K562 (cell line): ENCODE data around the gene ZNF432. TPM values are rescaled to one million over a fixed set of nuclear protein-coding genes. Genes with fewer than 3 reads are reported as not detected.

Experiments
- CHCHD3 ChIP-seq: fragments of 250-450 bp; sonication (Bioruptor Pico); IDR thresholded peaks from 2 replicates; pipeline ENCODE4 v2.1.2; 2022; ENCODE audit warnings: mild to moderate bottlenecking
- CREB3 ChIP-seq: fragments of 450-650 bp; conservative IDR thresholded peaks from 2 replicates; pipeline ENCODE4 v1.6.1; 2016; ENCODE audit warnings: missing genetic modification characterization, low read depth, mild to moderate bottlenecking, missing compliant biosample characterization, moderate library complexity
- DACH1 ChIP-seq: fragments of 450-650 bp; IDR thresholded peaks from 2 replicates; pipeline ENCODE4 v1.6.1; 2018; ENCODE audit not compliant: partially characterized antibody
- ELK3 ChIP-seq: fragments of 450-650 bp; formaldehyde crosslinking; IDR thresholded peaks from 2 replicates; pipeline ENCODE4 v1.4.0; 2020; ENCODE audit warnings: mild to moderate bottlenecking
- EP400 ChIP-seq: fragments of 450-650 bp; IDR thresholded peaks from 2 replicates; pipeline ENCODE4 v1.6.1; 2017; ENCODE audit warnings: antibody characterized with exemption, mild to moderate bottlenecking, moderate library complexity
- ERF ChIP-seq: fragments of 450-650 bp; formaldehyde crosslinking; IDR thresholded peaks from 2 replicates; pipeline ENCODE4 v1.4.0; 2020; ENCODE audit warnings: mild to moderate bottlenecking, mixed read lengths
- ETV1 ChIP-seq: fragments of 450-650 bp; conservative IDR thresholded peaks from 2 replicates; pipeline ENCODE4 v1.6.1; 2016; ENCODE audit warnings: missing genetic modification characterization, control low read depth, low read depth, missing compliant biosample characterization
- HDAC6 ChIP-seq: IDR thresholded peaks from 2 replicates; pipeline ENCODE4 v1.6.1; 2012; ENCODE audit warnings: low read depth, mild to moderate bottlenecking, control low read depth, inconsistent platforms, low read length, moderate library complexity
- NCOA2 ChIP-seq, 2 experiments: fragments of 450-650 bp; IDR thresholded peaks; 2 replicates each; pipeline ENCODE4 v1.6.1; 2018; ENCODE audit warnings: mild to moderate bottlenecking in 2 of 2, moderate library complexity in 1 of 2; ENCODE audit not compliant: partially characterized antibody in 2 of 2
- NFXL1 ChIP-seq: fragments of 450-650 bp; formaldehyde crosslinking; IDR thresholded peaks from 2 replicates; pipeline ENCODE4 v1.4.0; 2021; ENCODE audit warnings: mild to moderate bottlenecking
- NR2F6 ChIP-seq: fragments of 450-650 bp; formaldehyde crosslinking; IDR thresholded peaks from 2 replicates; pipeline ENCODE4 v1.4.0; 2020; ENCODE audit warnings: mild to moderate bottlenecking
- PTTG1 ChIP-seq: fragments of 450-650 bp; IDR thresholded peaks from 2 replicates; pipeline ENCODE4 v1.6.1; 2016; ENCODE audit warnings: low read depth, mild to moderate bottlenecking, missing genetic modification characterization, missing compliant biosample characterization
- SIX5 ChIP-seq, 2 experiments: IDR thresholded peaks; 2 replicates each; pipeline ENCODE4 v1.6.1; 2011; ENCODE audit warnings: low read length in 2 of 2, borderline replicate concordance in 1 of 2, low read depth in 1 of 2, mild to moderate bottlenecking in 1 of 2, moderate library complexity in 1 of 2; ENCODE audit not compliant: insufficient read depth in 1 of 2
- SMARCA5 ChIP-seq: fragments of 450-650 bp; IDR thresholded peaks from 2 replicates; pipeline ENCODE4 v1.6.1; 2016
- SRSF1 ChIP-seq: fragments of 200-400 bp; formaldehyde crosslinking; IDR thresholded peaks from 2 replicates; pipeline ENCODE4 v1.6.1; 2017; ENCODE audit warnings: mild to moderate bottlenecking, low read depth, low read length, moderate library complexity
- TARDBP ChIP-seq: fragments of 450-650 bp; IDR thresholded peaks from 2 replicates; pipeline ENCODE4 v1.6.1; 2016
- U2AF2 ChIP-seq: fragments of 200-400 bp; formaldehyde crosslinking; optimal IDR thresholded peaks from 2 replicates; pipeline ENCODE3; 2017; ENCODE audit warnings: low read depth, mild to moderate bottlenecking, low read length
- XRCC4 ChIP-seq: IDR thresholded peaks from one replicate; pipeline ENCODE4 v1.6.1; 2011; ENCODE audit not compliant: insufficient read depth, insufficient read length; ENCODE audit errors: extremely low read depth
- ZKSCAN8 ChIP-seq: fragments of 200-800 bp; sonication (Bioruptor generic); IDR thresholded peaks from 2 replicates; pipeline ENCODE4 v1.6.1; 2016; ENCODE audit warnings: missing genetic modification characterization, missing compliant biosample characterization
- ZNF324 ChIP-seq: fragments of 250-450 bp; sonication (Bioruptor Pico); IDR thresholded peaks from 2 replicates; pipeline ENCODE4 v1.4.0; 2020; ENCODE audit warnings: mild to moderate bottlenecking
- ZNF551 ChIP-seq: fragments of 250-450 bp; sonication (Bioruptor Pico); IDR thresholded peaks from 2 replicates; pipeline ENCODE4 v1.5.0; 2021; ENCODE audit warnings: mild to moderate bottlenecking, moderate library complexity
- ZNF644 ChIP-seq: fragments of 200-800 bp; sonication (Bioruptor generic); IDR thresholded peaks from 2 replicates; pipeline ENCODE4 v1.6.1; 2016; ENCODE audit warnings: low read depth, missing genetic modification characterization, missing compliant biosample characterization
- polyA plus RNA-seq, 8 experiments: library from polyadenylated mRNA; depleted of rRNA in 4 of 8; stranded (reverse) in 5 of 8; unstranded in 3 of 8; fragments of >200 nt; fragmentation: Nextera tagmentation in 2 of 8; fragmentation: Illumina TruSeq in 1 of 8; extraction: Ambion mirVana in 2 of 8; extraction: Trizol in 1 of 8; gene quantifications; 2 replicates each; pipeline versions ENCODE4 v1.2.1 to v1.2.3, GENCODE V29; 2011 to 2014; ENCODE audit warnings: inconsistent platforms in 1 of 8, missing spikeins in 1 of 8
- total RNA-seq, 7 experiments: library from RNA; depleted of rRNA in 6 of 7; stranded (reverse); fragments of >200 nt in 6 of 7; fragmentation: Illumina TruSeq in 2 of 7; extraction: Trizol in 2 of 7; gene quantifications; 2 replicates each; pipeline versions ENCODE4 v1.2.1 to v1.2.3, GENCODE V29; 2011 to 2021; ENCODE audit warnings: low replicate concordance in 1 of 7
- TF ChIP-seq, protein P1 (sequence below): fragments of 450-650 bp; formaldehyde crosslinking; IDR thresholded peaks from 2 replicates; pipeline ENCODE4 v1.4.0; 2020; ENCODE audit warnings: mild to moderate bottlenecking, moderate library complexity

ZNF432 gene
- total and polyA plus RNA-seq, 9 of the 15 experiments (the other 6 are each of a cell fraction or from before 2014, with no cell fraction given) = 2.6 to 6.8 (median 4.0) TPM

- no peak for TF ChIP-seq SMARCA5
- TF ChIP-seq ZNF551 (CRISPR knock-in tag) = no peak
- TF ChIP-seq ERF = peak; percentile 60; the same call in 1 of the 2 replicates
- peak; percentile 43 to 53; a peak in 3 of 4 replicates for TF ChIP-seq SIX5 (IDR thresholded peaks at IDR 0.05; ENCODE audit: borderline replicate concordance in 1 of 2, insufficient read depth in 1 of 2, low read depth in 1 of 2, low read length in 2 of 2)
- TF ChIP-seq ELK3 (CRISPR knock-in tag) = no peak
- no peak for TF ChIP-seq PTTG1 (tag)
- no peak; the same call in 1 of the 2 replicates for TF ChIP-seq NR2F6 (CRISPR knock-in tag)
- 0 out of 2 replicates have a peak, but pooled peaks have one; percentile 67 for TF ChIP-seq ZNF644
- no peak for TF ChIP-seq CREB3 (tag)
- no peak for TF ChIP-seq DACH1
- TF ChIP-seq NFXL1 = no peak
- TF ChIP-seq HDAC6 = no peak
- TF ChIP-seq XRCC4 = no peak
- TF ChIP-seq EP400 = peak; percentile 81
- no peak for TF ChIP-seq CHCHD3 (CRISPR knock-in tag)
- TF ChIP-seq, protein P1, sequence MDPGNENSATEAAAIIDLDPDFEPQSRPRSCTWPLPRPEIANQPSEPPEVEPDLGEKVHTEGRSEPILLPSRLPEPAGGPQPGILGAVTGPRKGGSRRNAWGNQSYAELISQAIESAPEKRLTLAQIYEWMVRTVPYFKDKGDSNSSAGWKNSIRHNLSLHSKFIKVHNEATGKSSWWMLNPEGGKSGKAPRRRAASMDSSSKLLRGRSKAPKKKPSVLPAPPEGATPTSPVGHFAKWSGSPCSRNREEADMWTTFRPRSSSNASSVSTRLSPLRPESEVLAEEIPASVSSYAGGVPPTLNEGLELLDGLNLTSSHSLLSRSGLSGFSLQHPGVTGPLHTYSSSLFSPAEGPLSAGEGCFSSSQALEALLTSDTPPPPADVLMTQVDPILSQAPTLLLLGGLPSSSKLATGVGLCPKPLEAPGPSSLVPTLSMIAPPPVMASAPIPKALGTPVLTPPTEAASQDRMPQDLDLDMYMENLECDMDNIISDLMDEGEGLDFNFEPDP = 0 out of 2 replicates have a peak, but pooled peaks have one; percentile 29
- no peak for TF ChIP-seq TARDBP
- no peak for TF ChIP-seq U2AF2
- TF ChIP-seq ZNF324 = no peak
- TF ChIP-seq NCOA2 (IDR thresholded peaks at IDR 0.05; ENCODE audit: partially characterized antibody in 2 of 2) = no peak
- TF ChIP-seq ETV1 (tag) = peak; percentile 73
- TF ChIP-seq SRSF1 = no peak
- TF ChIP-seq ZKSCAN8 (CRISPR knock-in tag) = no peak
These were observed at the start of gene ZNF432 (continued) for GRCh38 chr19:52048555-52049501.
